Endothelial cell (in vitro differentiated cells): Measurements from ENCODE around the gene ISG15. TPM values are rescaled to one million over a fixed set of nuclear protein-coding genes. Genes with fewer than 3 reads are reported as not detected.
"Not testable (repeated sequence)": the region's sequence is repeated elsewhere in the genome, so short reads cannot be mapped to it uniquely, and the experiment has no call there.

Source experiments
- DNase-seq: peaks from one replicate; pipeline ENCODE4 v3.0.0; 2021; ENCODE audit warnings: low spot score
- H3K27ac Mint-ChIP-seq: one replicate; pipeline ENCODE4 v1.8.0; 2021; ENCODE audit warnings: mixed read lengths, inconsistent platforms; ENCODE audit not compliant: unreplicated experiment
- H3K27me3 Mint-ChIP-seq: one replicate; pipeline ENCODE4 v1.8.0; 2021; ENCODE audit warnings: mild to moderate bottlenecking, moderate library complexity, mixed read lengths, inconsistent platforms; ENCODE audit not compliant: unreplicated experiment
- H3K36me3 Mint-ChIP-seq: one replicate; pipeline ENCODE4 v1.8.0; 2021; ENCODE audit warnings: mild to moderate bottlenecking, low read depth, mixed read lengths, inconsistent platforms; ENCODE audit not compliant: unreplicated experiment
- H3K4me1 Mint-ChIP-seq: one replicate; pipeline ENCODE4 v1.8.0; 2021; ENCODE audit warnings: mild to moderate bottlenecking, mixed read lengths, inconsistent platforms; ENCODE audit not compliant: unreplicated experiment
- H3K4me3 Mint-ChIP-seq: one replicate; pipeline ENCODE4 v1.8.0; 2021; ENCODE audit warnings: mild to moderate bottlenecking, mixed read lengths, inconsistent platforms; ENCODE audit not compliant: unreplicated experiment
- H3K9me3 Mint-ChIP-seq: one replicate; pipeline ENCODE4 v1.8.0; 2021; ENCODE audit warnings: mixed read lengths, inconsistent platforms; ENCODE audit not compliant: unreplicated experiment
- CTCF ChIP-seq: fragments of 200-600 bp; sonication (generic); IDR thresholded peaks from one replicate; pipeline ENCODE4 v1.5.0; 2021; ENCODE audit warnings: antibody characterized with exemption; ENCODE audit not compliant: unreplicated experiment
- total RNA-seq: library from RNA; stranded (reverse); fragmentation: NEBNext Ultra II Directional; extraction: Animal tissue kit (Norgen Biotek cat#: 25700); gene quantifications from one replicate; pipeline ENCODE4 v1.2.1, GENCODE V29; 2021; ENCODE audit not compliant: unreplicated experiment

The ISG15 gene
- total RNA-seq, 1 donor from 2014 or later: 33.3 TPM

GRCh38 chr1:975896-976683 lies 37.2 kb upstream of the ISG15 start:
- no peak overlapping the region for H3K4me3 Mint-ChIP-seq
- no peak overlapping the region for H3K27ac Mint-ChIP-seq
- DNase-seq: peak; percentile 44
- H3K4me1 Mint-ChIP-seq: peaks cover 3% of the 10 kb centered on the region
- H3K27me3 Mint-ChIP-seq: peaks cover 18% of the 10 kb centered on the region
- no peaks in the 10 kb centered on the region for H3K9me3 Mint-ChIP-seq
- TF ChIP-seq CTCF: no peak
- peaks cover 3% of the 10 kb centered on the region for H3K36me3 Mint-ChIP-seq

GRCh38 chr1:976791-977190 lies 36.5 kb upstream of the ISG15 start:
- not testable (repeated sequence) for H3K27ac Mint-ChIP-seq, H3K4me1 Mint-ChIP-seq, DNase-seq

GRCh38 chr1:978069-978834 lies 35.0 kb upstream of the ISG15 start:
- peaks cover 5% of the 10 kb centered on the region for H3K36me3 Mint-ChIP-seq
- no peak overlapping the region for H3K27ac Mint-ChIP-seq
- H3K4me3 Mint-ChIP-seq: peak overlapping the region; percentile 51
- H3K4me1 Mint-ChIP-seq: peaks cover 3% of the 10 kb centered on the region
- peaks cover 23% of the 10 kb centered on the region for H3K27me3 Mint-ChIP-seq
- DNase-seq: no peak
- no peaks in the 10 kb centered on the region for H3K9me3 Mint-ChIP-seq
- TF ChIP-seq CTCF: no peak

More at GRCh38 chr1:976791-977190, 36.5 kb upstream of the ISG15 start:
- H3K27me3 Mint-ChIP-seq: peaks cover 18% of the 10 kb centered on the region
- not testable (repeated sequence) for H3K4me3 Mint-ChIP-seq, H3K9me3 Mint-ChIP-seq, H3K36me3 Mint-ChIP-seq

GRCh38 chr1:978835-979743 lies 34.2 kb upstream of the ISG15 start:
- Mint-ChIP-seq H3K4me3 (no peak overlapping the region), H3K27me3 (peaks cover 21% of the 10 kb centered on the region), H3K27ac (no peak overlapping the region), H3K36me3 (peaks cover 7% of the 10 kb centered on the region), H3K4me1 (peaks cover 3% of the 10 kb centered on the region), H3K9me3 (no peaks in the 10 kb centered on the region)
- no peak for DNase-seq
- no peak for TF ChIP-seq CTCF

GRCh38 chr1:979744-980072 lies 33.6 kb upstream of the ISG15 start:
- Mint-ChIP-seq H3K4me3 (no peak overlapping the region), H3K27me3 (peaks cover 20% of the 10 kb centered on the region), H3K4me1 (peaks cover 3% of the 10 kb centered on the region), H3K36me3 (peaks cover 7% of the 10 kb centered on the region), H3K9me3 (no peaks in the 10 kb centered on the region), H3K27ac (no peak overlapping the region)
- DNase-seq: no peak
- TF ChIP-seq CTCF: no peak
